Esophagus squamous epithelium (tissue), 5 donors: ENCODE measurements around the gene LRRC32. TPM values are rescaled to one million over a fixed set of nuclear protein-coding genes. Genes with fewer than 3 reads are reported as not detected.
A peak's percentile ranks its signal among the peaks of the same experiment; 100 is the strongest.

Source experiments
- DNase-seq: peaks from one replicate; lab custom pipeline; 2025; lab: John Stamatoyannopoulos, UW
- H3K27ac ChIP-seq, 4 donors: fragments of 200-600 bp; sonication (generic); one replicate each; pipeline ENCODE4 v1.5.1; 2016 to 2019; ENCODE audit warnings: mild to moderate bottlenecking in 1 of 4
- H3K27me3 ChIP-seq, 4 donors: fragments of 200-600 bp; sonication (generic); 1 replicate in 3 of 4; 2 replicates in 1 of 4; pipeline versions ENCODE4 v1.5.1 to v1.6.0; 2017 to 2021; ENCODE audit warnings: antibody characterized with exemption in 1 of 4
- H3K36me3 ChIP-seq, 3 donors: fragments of 200-600 bp; sonication (generic); one replicate each; pipeline ENCODE4 v1.5.1; 2016 to 2019
- H3K4me1 ChIP-seq, 3 donors: fragments of 200-600 bp; sonication (generic); one replicate each; pipeline ENCODE4 v1.5.1; 2017 to 2019
- H3K4me3 ChIP-seq, 4 donors: fragments of 200-600 bp; sonication (generic); 1 replicate in 3 of 4; 2 replicates in 1 of 4; pipeline ENCODE4 v1.5.1; 2016 to 2019; ENCODE audit warnings: mild to moderate bottlenecking in 2 of 4, moderate library complexity in 1 of 4
- H3K9me3 ChIP-seq, 3 donors: fragments of 200-600 bp; sonication (generic); one replicate each; pipeline ENCODE4 v1.5.1; 2016 to 2019
- CTCF ChIP-seq, 6 experiments: fragments of 450-650 bp in 4 of 6; fragments of 200-600 bp in 2 of 6; sonication (generic) in 2 of 6; IDR thresholded peaks; one replicate each; pipeline ENCODE4 v1.5.1; 2016 to 2019; ENCODE audit warnings: antibody characterized with exemption in 6 of 6, mild to moderate bottlenecking in 4 of 6, moderate library complexity in 4 of 6
- POLR2A ChIP-seq, 4 donors: fragments of 450-650 bp; IDR thresholded peaks; one replicate each; pipeline ENCODE4 v1.6.1; 2017; ENCODE audit warnings: antibody characterized with exemption in 4 of 4, mild to moderate bottlenecking in 4 of 4, moderate library complexity in 3 of 4
- WGBS, 2 donors: methylation state at CpG; one replicate each; pipeline ENCODE4 v1.1.5; 2018; 5-methylcytosine and 5-hydroxymethylcytosine counted together
- intact Hi-C: fragments of 100-400 bp; cut with DNase I; formaldehyde crosslinking; loops from one replicate; pipeline ENCODE4 v1.15.0; 2022
- total RNA-seq, 4 donors: library from RNA; depleted of rRNA; stranded (reverse); fragments of >200 nt; gene quantifications; one replicate each; pipeline ENCODE4 v1.1.0, GENCODE V29; 2016
- donor health status: DM: yes; HTN: yes; CAD: no.

The LRRC32 gene
- total RNA-seq, 4 donors from 2014 or later, result 3.0 to 23.4 (median 8.5) TPM

GRCh38 chr11:76673176-76674142 lies 2.9 kb upstream of the LRRC32 start:
- TF ChIP-seq CTCF (IDR thresholded peaks at IDR 0.05) (no peak), POLR2A (IDR thresholded peaks at IDR 0.05) (no peak)

GRCh38 chr11:76672431-76673175 lies 2.1 kb upstream of the LRRC32 start:
- Histone ChIP-seq H3K36me3 (no peaks in the 10 kb centered on the region), H3K4me1 (peaks cover 12 to 45% (median 30%) of the 10 kb centered on the region in 3 donors), H3K9me3 (no peaks in the 10 kb centered on the region), H3K27ac (peak overlapping the region in 3 of 4 donors; percentile 36 to 89 (median 82)), H3K4me3 (peak overlapping the region in 1 of 4 donors; percentile 10), H3K27me3 (peaks cover 0 to 41% (median 0%) of the 10 kb centered on the region in 4 donors)
- no peak for TF ChIP-seq CTCF (IDR thresholded peaks at IDR 0.05)
- no peak for TF ChIP-seq POLR2A (IDR thresholded peaks at IDR 0.05)
- no peak for DNase-seq
- intact Hi-C loops, result loop anchor here (10.0 kb wide), 1 partner anchor 118 kb away; no protein-coding TSS in a partner anchor
- WGBS, 2 donors, result 48 to 55% methylated on average over 5 to 6 of the region's 14 CpGs

More at GRCh38 chr11:76673176-76674142, 2.9 kb upstream of the LRRC32 start:
- Histone ChIP-seq H3K9me3 (no peaks in the 10 kb centered on the region), H3K27ac (no peak overlapping the region), H3K27me3 (peaks cover 0 to 39% (median 0%) of the 10 kb centered on the region in 4 donors), H3K4me3 (no peak overlapping the region), H3K4me1 (peaks cover 12 to 45% (median 30%) of the 10 kb centered on the region in 3 donors), H3K36me3 (no peaks in the 10 kb centered on the region)
- WGBS, 2 donors, result 70 to 80% methylated on average over 4 of the region's 5 CpGs
- no peak for DNase-seq
- intact Hi-C loops, result loop anchor here (10.0 kb wide), 1 partner anchor 119 kb away; no protein-coding TSS in a partner anchor

- Histone ChIP-seq H3K4me3 (no peak overlapping the region), H3K27me3 (peaks cover 0 to 43% (median 0%) of the 10 kb centered on the region in 4 donors), H3K27ac (peak overlapping the region; percentile 41 to 89 (median 74)), H3K4me1 (peaks cover 12 to 49% (median 24%) of the 10 kb centered on the region in 3 donors), H3K36me3 (no peaks in the 10 kb centered on the region), H3K9me3 (no peaks in the 10 kb centered on the region)
- intact Hi-C loops, result loop anchor here (10.0 kb wide), 1 partner anchor 117 kb away; no protein-coding TSS in a partner anchor
- TF ChIP-seq CTCF (IDR thresholded peaks at IDR 0.05) (no peak), POLR2A (IDR thresholded peaks at IDR 0.05) (no peak)
- no peak for DNase-seq
- 95 to 97% methylated on average over 3 of the region's 5 CpGs for WGBS, 2 donors
Measured at GRCh38 chr11:76671626-76672309, 1.2 kb upstream of the LRRC32 start.

GRCh38 chr11:76671237-76671592 lies 668 bp upstream of the LRRC32 start:
- Histone ChIP-seq H3K27ac (peak overlapping the region; percentile 41 to 89 (median 74)), H3K9me3 (no peaks in the 10 kb centered on the region), H3K4me1 (peaks cover 12 to 54% (median 27%) of the 10 kb centered on the region in 3 donors), H3K4me3 (peak overlapping the region; percentile 33 to 77 (median 52)), H3K36me3 (no peaks in the 10 kb centered on the region), H3K27me3 (peaks cover 0 to 43% (median 0%) of the 10 kb centered on the region in 4 donors)
- 32 to 40% methylated on average over 1 to 8 of the region's 8 CpGs for WGBS, 2 donors
- no peak for DNase-seq
- intact Hi-C loops, result loop anchor here (10.0 kb wide), 1 partner anchor 116 kb away; no protein-coding TSS in a partner anchor
- TF ChIP-seq CTCF (IDR thresholded peaks at IDR 0.05) (peak in 1 of 6 experiments; percentile 1), POLR2A (IDR thresholded peaks at IDR 0.05) (no peak)
